ENCODE results near the gene BAMBI. TPM values are rescaled to one million over a fixed set of nuclear protein-coding genes. Genes with fewer than 3 reads are reported as not detected.

BAMBI gene
- total RNA-seq, 1 experiment from 2014 or later, result 165 TPM

- peak; percentile 42 to 46 for DNase-seq
- Histone ChIP-seq H3K36me3 (ENCODE audit: control insufficient read depth, insufficient read depth, low read length) (no peaks in the 10 kb centered on the region), H3K9me3 (no peaks in the 10 kb centered on the region), H3K4me3 (ENCODE audit: low read depth, low read length) (peak overlapping the region; percentile 90), H3K27me3 (replicated peaks; ENCODE audit: control insufficient read depth, insufficient read depth, low read length) (no peaks in the 10 kb centered on the region), H3K4me1 (peaks cover 51% of the 10 kb centered on the region)
- Mint-ChIP-seq H3K9me3 (ENCODE audit: unreplicated experiment) (no peaks in the 10 kb centered on the region), H3K4me1 (ENCODE audit: low read depth, unreplicated experiment) (peaks cover 27% of the 10 kb centered on the region), H3K27me3 (ENCODE audit: insufficient read depth, unreplicated experiment) (no peaks in the 10 kb centered on the region), H3K4me3 (ENCODE audit: unreplicated experiment) (peak overlapping the region; percentile 99), H3K27ac (ENCODE audit: unreplicated experiment) (peak overlapping the region; percentile 85), H3K36me3 (ENCODE audit: insufficient read depth, unreplicated experiment) (peaks cover 51% of the 10 kb centered on the region)
- TF ChIP-seq, protein P1, sequence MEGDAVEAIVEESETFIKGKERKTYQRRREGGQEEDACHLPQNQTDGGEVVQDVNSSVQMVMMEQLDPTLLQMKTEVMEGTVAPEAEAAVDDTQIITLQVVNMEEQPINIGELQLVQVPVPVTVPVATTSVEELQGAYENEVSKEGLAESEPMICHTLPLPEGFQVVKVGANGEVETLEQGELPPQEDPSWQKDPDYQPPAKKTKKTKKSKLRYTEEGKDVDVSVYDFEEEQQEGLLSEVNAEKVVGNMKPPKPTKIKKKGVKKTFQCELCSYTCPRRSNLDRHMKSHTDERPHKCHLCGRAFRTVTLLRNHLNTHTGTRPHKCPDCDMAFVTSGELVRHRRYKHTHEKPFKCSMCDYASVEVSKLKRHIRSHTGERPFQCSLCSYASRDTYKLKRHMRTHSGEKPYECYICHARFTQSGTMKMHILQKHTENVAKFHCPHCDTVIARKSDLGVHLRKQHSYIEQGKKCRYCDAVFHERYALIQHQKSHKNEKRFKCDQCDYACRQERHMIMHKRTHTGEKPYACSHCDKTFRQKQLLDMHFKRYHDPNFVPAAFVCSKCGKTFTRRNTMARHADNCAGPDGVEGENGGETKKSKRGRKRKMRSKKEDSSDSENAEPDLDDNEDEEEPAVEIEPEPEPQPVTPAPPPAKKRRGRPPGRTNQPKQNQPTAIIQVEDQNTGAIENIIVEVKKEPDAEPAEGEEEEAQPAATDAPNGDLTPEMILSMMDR (IDR thresholded peaks at IDR 0.05; ENCODE audit: insufficient read depth in 1 of 2, low read depth in 1 of 2, low read length in 1 of 2, severe bottlenecking in 1 of 2, unreplicated experiment in 1 of 2), result no peak
- no TSS peak for BruUV-seq (replicated peaks)
- CTCF ChIA-PET, result interaction anchor here (0.6 to 1.4 kb wide), 8 partner anchors 10 to 579 kb away, joined by 3 to 8 read pairs (median 3); no protein-coding TSS in a partner anchor
- intact Hi-C loops (cut with micrococcal nuclease; ENCODE audit: unreplicated experiment), result loop anchor here (1.0 to 5.0 kb wide), 9 partner anchors 109 to 626 kb away; no protein-coding TSS in a partner anchor
- POLR2A ChIA-PET, result interaction anchor here (1.0 kb wide), 2 partner anchors 12 to 44 kb away, joined by 5 to 9 read pairs; no protein-coding TSS in a partner anchor
Observed at GRCh38 chr10:28677888-28678686, 766 bp downstream of the BAMBI start.

- DNase-seq, result peak; percentile 51 to 67
- Mint-ChIP-seq H3K9me3 (ENCODE audit: unreplicated experiment) (no peaks in the 10 kb centered on the region), H3K4me1 (ENCODE audit: low read depth, unreplicated experiment) (peaks cover 27% of the 10 kb centered on the region), H3K4me3 (ENCODE audit: unreplicated experiment) (peak overlapping the region; percentile 99), H3K36me3 (ENCODE audit: insufficient read depth, unreplicated experiment) (peaks cover 58% of the 10 kb centered on the region), H3K27ac (ENCODE audit: unreplicated experiment) (peak overlapping the region; percentile 85), H3K27me3 (ENCODE audit: insufficient read depth, unreplicated experiment) (no peaks in the 10 kb centered on the region)
- H3K27me3 ChIP-seq (replicated peaks; ENCODE audit: control insufficient read depth, insufficient read depth, low read length), result no peaks in the 10 kb centered on the region
- no peaks in the 10 kb centered on the region for H3K9me3 ChIP-seq
- ChIA-PET POLR2A (interaction anchor here (0.7 kb wide), 1 partner anchor 649 kb away, joined by 3 read pairs; no protein-coding TSS in a partner anchor), CTCF (interaction anchor here (1.3 kb wide), 1 partner anchor 15 kb away, joined by 5 read pairs; no protein-coding TSS in a partner anchor)
- H3K4me3 ChIP-seq (ENCODE audit: low read depth, low read length), result peak overlapping the region; percentile 90
- TF ChIP-seq, protein P1 (IDR thresholded peaks at IDR 0.05; ENCODE audit: insufficient read depth in 1 of 2, low read depth in 1 of 2, low read length in 1 of 2, severe bottlenecking in 1 of 2, unreplicated experiment in 1 of 2), result no peak
- no peaks in the 10 kb centered on the region for H3K36me3 ChIP-seq (ENCODE audit: control insufficient read depth, insufficient read depth, low read length)
- BruUV-seq (replicated peaks), result TSS peak; percentile 83
- intact Hi-C loops (cut with micrococcal nuclease; ENCODE audit: unreplicated experiment), result loop anchor here (1.0 to 5.0 kb wide), 4 partner anchors 108 to 625 kb away; no protein-coding TSS in a partner anchor
- H3K4me1 ChIP-seq, result peaks cover 54% of the 10 kb centered on the region
Observed at GRCh38 chr10:28678687-28679457, 1.6 kb downstream of the BAMBI start.
